Stimulated activated memory B cell treated with anti-CD40 and anti-IgM and Interleukin-4, amounts not matched to agents 10 μg/mL and 1 μg/mL and 100 μg/mL, for 72 hours (primary cell): ENCODE data around the gene RHD.
"Not testable (repeated sequence)": the region's sequence is repeated elsewhere in the genome, so short reads cannot be mapped to it uniquely, and the experiment has no call there.

Experiments
- ATAC-seq: fragments of 150-1000 bp; cut with Tn5 transposase; 2 replicates; pipeline ENCODE4 v1.10.0; 2021
- H3K27ac Mint-ChIP-seq: one replicate; pipeline ENCODE4 v1.8.0; 2022; ENCODE audit warnings: mild to moderate bottlenecking, mixed read lengths
- H3K27me3 Mint-ChIP-seq: one replicate; pipeline ENCODE4 v1.8.0; 2022; ENCODE audit warnings: mixed read lengths
- H3K36me3 Mint-ChIP-seq: one replicate; pipeline ENCODE4 v1.8.0; 2022; ENCODE audit warnings: mixed read lengths
- H3K4me1 Mint-ChIP-seq: one replicate; pipeline ENCODE4 v1.8.0; 2022; ENCODE audit warnings: mixed read lengths
- H3K4me3 Mint-ChIP-seq: one replicate; pipeline ENCODE4 v1.8.0; 2022; ENCODE audit warnings: mild to moderate bottlenecking, moderate library complexity, mixed read lengths
- H3K9me3 Mint-ChIP-seq: one replicate; pipeline ENCODE4 v1.8.0; 2022; ENCODE audit warnings: mixed read lengths

The RHD gene

DNA sequence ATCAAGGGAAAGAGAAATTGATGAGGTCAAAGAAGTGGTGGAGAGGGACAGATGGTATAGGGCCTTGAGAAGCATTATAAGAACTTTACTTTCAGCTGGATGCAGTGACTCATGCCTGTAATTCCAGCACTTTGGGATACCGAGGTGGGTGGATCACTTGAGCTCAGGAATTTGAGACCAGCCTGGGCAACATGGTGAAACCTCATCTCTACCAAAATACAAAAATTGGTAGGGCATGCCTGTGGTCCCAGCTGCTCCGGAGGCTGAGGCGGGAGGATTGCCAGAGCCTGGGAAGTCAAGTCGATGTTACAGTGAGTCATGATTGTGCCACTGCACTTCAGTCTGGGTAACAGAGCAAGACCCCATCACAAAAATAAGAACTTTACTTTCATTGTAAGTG, 71.6 kb downstream of the RHD start:
- ATAC-seq = no peak
- Mint-ChIP-seq H3K36me3 (peaks cover 37% of the 10 kb centered on the region), H3K9me3 (no peaks in the 10 kb centered on the region), H3K4me3 (no peak overlapping the region), H3K27me3 (no peaks in the 10 kb centered on the region), H3K4me1 (peaks cover 35% of the 10 kb centered on the region), H3K27ac (no peak overlapping the region)

DNA sequence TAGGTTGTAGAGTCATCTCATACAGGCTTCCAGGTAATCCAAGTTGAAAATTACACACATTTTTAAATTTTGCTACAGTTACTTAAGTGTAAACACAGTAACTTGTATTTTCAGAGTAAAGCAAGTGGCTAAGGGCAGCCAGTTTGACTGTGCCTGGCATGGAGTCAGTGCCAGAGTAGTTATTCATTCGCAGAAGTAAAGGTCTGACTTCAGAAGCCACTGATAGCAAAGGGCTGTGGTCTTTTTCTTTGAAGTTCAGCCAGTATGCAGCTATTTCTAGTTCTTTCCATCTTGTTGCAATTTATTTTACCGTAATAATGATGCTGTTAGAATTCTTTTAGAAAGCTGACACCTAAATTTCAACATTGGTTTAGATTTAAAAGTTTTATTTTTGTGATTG, 75.2 kb downstream of the RHD start:
- Mint-ChIP-seq H3K36me3 (peaks cover 47% of the 10 kb centered on the region), H3K4me3 (no peak overlapping the region), H3K27me3 (no peaks in the 10 kb centered on the region), H3K4me1 (peaks cover 10% of the 10 kb centered on the region), H3K9me3 (no peaks in the 10 kb centered on the region), H3K27ac (no peak overlapping the region)
- no peak for ATAC-seq

DNA sequence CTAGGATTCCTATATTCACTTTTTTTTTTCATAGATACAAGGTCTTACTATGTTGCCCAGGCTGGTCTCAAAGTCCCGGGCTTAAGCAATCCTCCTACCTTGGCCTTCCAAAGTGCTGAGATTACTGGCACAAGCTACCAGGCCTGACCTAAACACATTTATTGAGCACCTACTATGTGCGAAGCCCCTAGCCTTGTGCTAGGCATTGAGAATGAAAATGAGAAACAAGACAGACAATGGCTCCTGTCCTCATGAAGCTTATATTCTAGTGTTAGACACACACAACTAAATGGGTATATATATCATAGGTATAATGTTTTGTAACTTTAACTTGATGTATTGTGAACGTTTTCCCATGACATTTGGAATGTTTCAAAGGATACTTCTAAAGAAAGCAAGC, 77.3 kb downstream of the RHD start:
- Mint-ChIP-seq H3K9me3 (no peaks in the 10 kb centered on the region), H3K27me3 (no peaks in the 10 kb centered on the region), H3K4me1 (no peaks in the 10 kb centered on the region), H3K4me3 (no peak overlapping the region), H3K27ac (no peak overlapping the region), H3K36me3 (peaks cover 39% of the 10 kb centered on the region)
- ATAC-seq = no peak

DNA sequence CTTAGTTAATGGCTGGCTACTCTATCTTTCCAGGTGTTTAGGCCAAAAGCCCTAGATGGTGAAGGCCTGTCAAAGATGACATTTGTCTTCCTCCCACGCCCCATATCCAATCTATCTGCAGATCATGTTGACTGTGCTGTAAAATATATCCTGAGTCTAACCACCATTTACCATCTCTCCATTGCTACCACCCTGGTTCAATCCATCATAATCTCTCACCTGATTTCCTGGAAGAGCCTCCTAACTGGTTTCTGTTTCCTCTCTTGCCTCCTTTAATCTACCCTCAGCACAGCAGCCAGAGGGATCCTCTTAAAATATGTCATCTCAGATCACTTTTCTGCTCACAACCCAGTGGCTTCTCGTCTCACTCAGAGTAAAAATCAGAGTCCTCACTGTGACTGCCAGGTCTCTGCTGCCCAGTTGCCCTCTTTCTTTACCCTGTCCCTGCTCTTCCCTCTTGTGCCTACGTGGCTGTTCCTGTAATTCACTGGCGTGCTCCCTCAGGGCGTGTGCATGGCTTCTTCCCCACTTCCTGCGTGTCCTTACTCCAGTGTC, 83.6 kb downstream of the RHD start:
- no peaks in the 10 kb centered on the region for H3K27me3 Mint-ChIP-seq
- ATAC-seq = no peak
- H3K27ac Mint-ChIP-seq = peak overlapping the region; percentile 7
- H3K36me3 Mint-ChIP-seq = peaks cover 39% of the 10 kb centered on the region
- H3K4me3 Mint-ChIP-seq = no peak overlapping the region
- no peaks in the 10 kb centered on the region for H3K4me1 Mint-ChIP-seq
- no peaks in the 10 kb centered on the region for H3K9me3 Mint-ChIP-seq

DNA sequence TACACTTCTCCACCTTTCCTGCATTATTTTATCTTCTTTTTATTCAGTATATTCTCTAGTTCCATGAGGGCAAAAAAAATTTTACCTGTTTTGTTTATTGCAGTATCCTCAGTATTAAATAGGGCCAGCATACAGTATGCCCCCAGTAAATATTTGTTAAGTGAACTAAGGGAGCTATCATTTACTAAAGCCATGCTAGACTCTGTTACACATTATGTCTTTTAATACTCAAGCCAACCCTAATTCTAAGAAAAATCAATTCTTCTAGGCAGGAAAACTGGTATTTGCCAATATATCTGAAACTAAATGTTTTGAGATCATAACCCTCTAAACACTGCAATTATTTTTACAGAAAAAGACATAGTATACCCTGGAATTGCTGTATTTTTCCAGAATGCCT, 84.1 kb downstream of the RHD start:
- peaks cover 44% of the 10 kb centered on the region for H3K36me3 Mint-ChIP-seq
- H3K27ac Mint-ChIP-seq = peak overlapping the region; percentile 7
- H3K4me3 Mint-ChIP-seq = no peak overlapping the region
- no peaks in the 10 kb centered on the region for H3K9me3 Mint-ChIP-seq
- H3K4me1 Mint-ChIP-seq = no peaks in the 10 kb centered on the region
- ATAC-seq = no peak
- H3K27me3 Mint-ChIP-seq = no peaks in the 10 kb centered on the region

DNA sequence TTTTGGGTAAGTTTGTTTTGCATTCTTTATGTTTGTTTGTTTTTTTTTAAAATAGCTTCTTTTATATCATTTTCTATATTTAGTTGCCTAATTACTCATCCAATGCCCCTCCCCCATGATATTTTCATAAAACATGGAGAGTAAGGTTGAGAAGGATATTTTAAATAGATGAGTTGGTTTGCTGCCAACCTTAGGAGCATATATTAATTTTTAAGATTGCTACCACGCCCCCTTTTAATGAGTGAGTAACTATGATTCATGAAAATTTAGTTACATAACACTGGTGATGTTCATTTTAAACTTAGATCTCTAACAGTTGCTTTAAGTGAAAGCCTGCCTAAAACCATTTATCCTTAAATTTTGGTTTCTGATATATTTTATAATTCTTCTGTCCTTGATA, 84.5 kb downstream of the RHD start:
- ATAC-seq = no peak
- H3K4me3 Mint-ChIP-seq = no peak overlapping the region

DNA sequence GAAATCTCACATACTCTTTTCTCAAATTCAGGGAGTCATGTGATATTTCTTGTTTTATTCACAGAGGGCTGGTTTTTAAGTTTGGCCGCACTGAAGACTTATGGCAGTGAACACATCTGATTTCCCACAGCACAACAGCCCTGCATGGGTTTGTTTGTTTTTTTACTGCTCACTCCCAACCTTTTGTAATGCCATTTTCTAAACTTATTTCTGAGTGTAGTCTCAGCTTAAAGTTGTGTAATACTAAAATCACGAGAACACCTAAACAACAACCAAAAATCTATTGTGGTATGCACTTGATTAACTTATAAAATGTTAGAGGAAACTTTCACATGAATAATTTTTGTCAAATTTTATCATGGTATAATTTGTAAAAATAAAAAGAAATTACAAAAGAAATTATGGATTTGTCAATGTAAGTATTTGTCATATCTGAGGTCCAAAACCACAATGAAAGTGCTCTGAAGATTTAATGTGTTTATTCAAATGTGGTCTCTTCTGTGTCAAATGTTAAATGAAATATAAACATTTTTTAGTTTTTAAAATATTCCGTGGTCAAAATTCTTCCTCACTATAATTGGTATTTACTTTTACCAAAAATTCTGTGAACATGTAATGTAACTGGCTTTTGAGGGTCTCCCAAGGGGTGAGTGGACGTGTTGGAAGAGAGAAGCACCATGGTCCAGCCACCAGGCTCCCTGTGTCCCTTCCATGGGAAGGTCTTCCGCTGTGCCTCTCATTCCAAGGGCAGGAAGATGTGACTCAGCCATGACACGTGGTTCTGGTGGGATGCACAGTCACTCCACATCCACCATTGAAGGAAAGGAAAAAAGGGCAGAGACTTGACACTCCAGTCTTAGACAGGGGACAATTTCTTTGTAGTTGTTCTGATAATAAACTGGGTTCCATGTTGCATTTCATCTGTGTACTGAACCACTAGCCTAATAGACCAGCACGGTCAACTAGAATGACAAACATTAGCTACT, 88.6 kb downstream of the RHD start:
- Mint-ChIP-seq H3K4me1 (no peaks in the 10 kb centered on the region), H3K27ac (no peak overlapping the region), H3K36me3 (peaks cover 30% of the 10 kb centered on the region), H3K4me3 (no peak overlapping the region), H3K27me3 (no peaks in the 10 kb centered on the region), H3K9me3 (no peaks in the 10 kb centered on the region)
- ATAC-seq = no peak

More for the DNA sequence above, 84.5 kb downstream of the RHD start:
- Mint-ChIP-seq H3K27ac (no peak overlapping the region), H3K27me3 (no peaks in the 10 kb centered on the region), H3K36me3 (peaks cover 46% of the 10 kb centered on the region), H3K9me3 (no peaks in the 10 kb centered on the region), H3K4me1 (no peaks in the 10 kb centered on the region)

DNA sequence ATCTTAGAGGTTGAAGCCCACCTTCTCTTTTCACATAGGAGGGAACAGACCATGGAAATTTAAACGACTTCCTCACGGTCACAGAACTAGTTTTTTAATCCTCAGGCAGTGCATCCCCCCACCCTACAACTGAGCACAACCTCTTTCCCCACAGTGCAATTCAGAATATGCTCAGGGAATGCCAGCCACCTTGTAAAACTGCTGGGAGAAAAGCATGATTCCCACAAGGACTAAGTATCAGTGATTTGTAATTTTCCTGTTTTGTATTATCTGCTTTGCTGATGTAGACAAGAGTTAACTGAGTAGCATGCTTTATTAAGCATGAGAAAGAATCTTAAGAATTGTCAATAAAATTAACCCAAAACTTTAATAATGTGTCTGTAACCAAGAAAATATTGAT, 89.6 kb downstream of the RHD start:
- Mint-ChIP-seq H3K9me3 (no peaks in the 10 kb centered on the region), H3K27ac (no peak overlapping the region), H3K4me1 (no peaks in the 10 kb centered on the region), H3K4me3 (no peak overlapping the region), H3K27me3 (no peaks in the 10 kb centered on the region), H3K36me3 (peaks cover 23% of the 10 kb centered on the region)
- ATAC-seq = no peak

DNA sequence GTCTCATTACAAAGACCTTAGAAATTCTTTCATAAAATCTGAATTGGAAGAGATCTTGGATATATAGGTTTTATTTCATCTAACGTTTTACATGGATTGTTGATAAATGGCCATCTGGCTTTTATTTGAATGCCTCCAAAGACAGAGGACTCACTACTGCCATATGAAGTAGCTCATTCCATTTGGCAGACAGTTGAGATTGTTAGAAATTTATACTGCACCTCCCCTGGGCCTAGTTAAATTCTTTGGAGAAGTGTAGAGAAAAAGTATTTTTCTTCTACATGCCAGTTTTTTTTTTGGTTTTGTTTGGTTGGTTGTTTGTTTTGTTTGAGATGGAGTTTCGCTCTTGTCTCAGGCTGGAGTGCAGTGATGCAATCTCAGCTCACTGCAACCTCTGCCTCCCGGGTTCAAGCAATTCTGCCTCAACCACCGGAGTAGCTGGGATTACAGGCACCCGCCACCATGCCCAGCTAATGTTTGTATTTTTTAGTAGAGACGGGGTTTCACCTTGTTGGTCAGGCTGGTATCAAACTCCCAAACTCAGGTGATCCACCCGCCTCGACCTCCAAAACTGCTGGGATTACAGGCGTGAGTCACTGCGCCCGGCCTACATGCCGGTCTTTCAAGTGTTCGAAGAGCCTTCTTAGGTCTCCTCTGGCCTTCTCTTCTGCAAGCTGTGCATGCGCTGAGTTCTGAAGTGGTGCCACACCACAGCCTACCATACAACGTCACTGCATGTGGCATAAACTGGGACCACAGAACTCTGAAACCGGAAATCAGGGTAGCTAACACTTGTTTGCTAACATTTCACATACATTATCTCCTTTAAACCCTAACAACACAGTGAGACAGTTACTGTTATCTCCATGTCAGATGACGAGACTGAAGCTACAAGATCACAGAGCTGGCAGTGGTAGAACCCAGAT, 90.6 kb downstream of the RHD start:
- not testable (repeated sequence) for H3K4me1 Mint-ChIP-seq, H3K27ac Mint-ChIP-seq, H3K27me3 Mint-ChIP-seq, H3K4me3 Mint-ChIP-seq, H3K9me3 Mint-ChIP-seq, ATAC-seq
- H3K36me3 Mint-ChIP-seq = peaks cover 23% of the 10 kb centered on the region

DNA sequence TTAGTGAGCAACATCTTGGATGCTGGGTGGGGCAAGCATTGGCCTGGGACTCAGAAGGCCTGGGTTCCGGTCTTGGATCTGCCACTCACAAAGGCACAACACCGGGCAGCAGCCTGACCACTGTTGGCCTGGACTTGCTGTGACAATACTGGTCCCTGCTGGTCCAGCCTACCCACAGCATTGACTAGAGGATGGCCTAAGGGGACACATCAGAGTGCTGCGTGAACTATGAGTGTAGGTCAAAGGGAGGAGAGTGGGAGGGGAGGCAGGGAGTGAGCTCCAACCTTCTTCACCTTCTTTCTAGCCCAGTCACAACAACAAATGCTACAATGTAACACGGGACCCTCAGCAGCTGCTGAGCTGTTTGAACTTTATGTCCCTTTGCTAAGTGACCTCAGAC, 96.9 kb downstream of the RHD start:
- Mint-ChIP-seq H3K36me3 (no peaks in the 10 kb centered on the region), H3K9me3 (no peaks in the 10 kb centered on the region), H3K4me3 (no peak overlapping the region), H3K27me3 (no peaks in the 10 kb centered on the region), H3K27ac (no peak overlapping the region), H3K4me1 (no peaks in the 10 kb centered on the region)
- ATAC-seq = no peak

DNA sequence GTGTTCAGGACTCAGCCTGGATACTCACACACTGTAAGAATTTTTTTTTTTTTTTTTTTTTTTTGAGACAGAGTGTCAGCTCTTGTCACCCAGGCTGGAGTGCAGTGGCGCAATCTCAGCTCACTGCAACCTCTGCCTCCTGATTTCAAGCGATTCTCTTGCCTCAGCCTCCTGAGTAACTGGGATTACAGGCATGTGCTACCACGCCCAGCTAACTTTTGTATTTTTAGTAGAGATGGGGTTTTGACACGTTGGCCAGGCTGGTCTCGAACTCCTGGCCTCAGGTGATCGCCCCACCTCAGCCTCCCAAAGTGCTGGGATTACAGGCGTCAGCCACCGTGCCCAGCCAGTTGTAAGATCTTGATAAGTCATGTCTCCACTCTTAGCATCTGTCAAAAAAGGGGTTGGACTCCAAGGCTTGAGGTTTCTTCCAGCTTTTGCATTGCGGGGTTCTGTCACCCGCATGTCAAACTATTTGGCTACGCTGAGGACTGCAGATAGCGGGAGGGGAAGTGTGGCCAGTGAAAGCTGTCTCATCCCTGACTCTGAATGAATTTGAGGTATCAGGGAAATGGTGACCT, 97.5 kb downstream of the RHD start:
- H3K4me3 Mint-ChIP-seq, ATAC-seq, H3K27ac Mint-ChIP-seq, H3K9me3 Mint-ChIP-seq, H3K36me3 Mint-ChIP-seq, H3K27me3 Mint-ChIP-seq, H3K4me1 Mint-ChIP-seq: not testable (repeated sequence)

DNA sequence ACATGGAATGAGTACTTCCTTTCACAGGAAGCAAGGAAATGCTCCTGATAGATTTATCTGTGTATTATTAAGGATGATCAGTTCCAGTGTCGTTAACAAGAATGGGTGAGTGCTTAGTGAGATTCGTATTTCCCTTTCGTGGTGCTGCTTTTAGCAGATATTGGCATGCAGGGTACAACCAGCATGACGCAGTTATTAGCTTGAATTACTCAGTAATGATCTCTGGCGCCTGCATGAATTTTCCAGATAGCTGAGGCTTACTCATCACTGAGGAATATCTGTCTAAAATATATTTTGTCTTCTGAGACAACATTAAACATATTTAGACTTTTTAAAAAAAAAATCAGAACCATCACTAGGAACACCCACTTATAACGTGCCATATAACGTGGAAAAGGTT, 99.4 kb downstream of the RHD start:
- H3K36me3 Mint-ChIP-seq, H3K9me3 Mint-ChIP-seq, H3K4me1 Mint-ChIP-seq, H3K4me3 Mint-ChIP-seq, ATAC-seq, H3K27ac Mint-ChIP-seq, H3K27me3 Mint-ChIP-seq: not testable (repeated sequence)

DNA sequence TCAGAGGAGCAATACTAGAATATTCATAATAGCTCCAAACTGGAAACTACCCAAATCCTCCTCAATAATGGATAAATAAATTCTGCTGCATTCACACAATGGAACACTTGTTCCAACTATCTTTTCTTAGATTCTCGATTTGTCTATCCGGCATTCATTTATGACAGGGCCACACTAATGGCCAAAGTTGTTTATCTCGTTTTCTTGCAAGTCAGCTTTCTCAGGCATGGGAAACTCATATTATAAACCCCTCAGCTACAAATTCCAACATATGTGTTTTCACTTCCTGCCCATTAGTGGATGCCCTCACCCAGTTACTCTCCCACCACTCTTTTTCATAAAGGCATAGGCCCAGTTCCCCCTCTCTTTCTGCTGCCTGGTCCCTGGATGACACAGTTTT, 106.1 kb downstream of the RHD start:
- H3K9me3 Mint-ChIP-seq, ATAC-seq, H3K4me3 Mint-ChIP-seq, H3K27me3 Mint-ChIP-seq, H3K27ac Mint-ChIP-seq, H3K4me1 Mint-ChIP-seq: not testable (repeated sequence)
- H3K36me3 Mint-ChIP-seq = peaks cover 16% of the 10 kb centered on the region
